Uterine smooth muscle cell (primary cell): ENCODE data around the gene MIGA1. TPM values are rescaled to one million over a fixed set of nuclear protein-coding genes. Genes with fewer than 3 reads are reported as not detected.

Source experiments
- total RNA-seq: library from RNA; depleted of rRNA; stranded (reverse); fragments of >200 nt; gene quantifications from 2 replicates; pipeline ENCODE4 v1.2.3, GENCODE V29; 2014

Gene MIGA1, protein sequence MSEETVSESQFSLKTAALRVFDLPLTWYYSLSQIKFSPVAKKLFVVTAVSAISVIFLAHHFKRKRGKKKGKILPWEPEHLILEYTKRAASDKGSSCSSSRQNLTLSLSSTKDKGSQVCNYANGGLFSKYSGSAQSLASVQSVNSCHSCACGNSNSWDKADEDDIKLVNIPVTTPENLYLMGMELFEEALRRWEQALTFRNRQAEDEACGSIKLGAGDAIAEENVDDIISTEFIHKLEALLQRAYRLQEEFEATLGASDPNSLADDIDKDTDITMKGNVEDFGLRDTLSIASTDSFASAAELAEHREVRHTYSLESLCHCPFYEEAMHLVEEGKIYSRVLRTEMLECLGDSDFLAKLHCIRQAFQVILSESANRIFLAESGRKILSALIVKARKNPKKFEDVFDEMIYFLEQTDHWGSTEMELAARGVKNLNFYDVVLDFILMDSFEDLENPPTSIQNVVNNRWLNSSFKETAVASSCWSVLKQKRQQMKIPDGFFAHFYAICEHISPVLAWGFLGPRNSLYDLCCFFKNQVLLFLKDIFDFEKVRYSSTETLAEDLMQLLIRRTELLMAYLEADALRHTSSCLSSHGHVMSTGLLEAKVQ
- 13.2 and 16.4 TPM in 2 replicates for total RNA-seq

DNA sequence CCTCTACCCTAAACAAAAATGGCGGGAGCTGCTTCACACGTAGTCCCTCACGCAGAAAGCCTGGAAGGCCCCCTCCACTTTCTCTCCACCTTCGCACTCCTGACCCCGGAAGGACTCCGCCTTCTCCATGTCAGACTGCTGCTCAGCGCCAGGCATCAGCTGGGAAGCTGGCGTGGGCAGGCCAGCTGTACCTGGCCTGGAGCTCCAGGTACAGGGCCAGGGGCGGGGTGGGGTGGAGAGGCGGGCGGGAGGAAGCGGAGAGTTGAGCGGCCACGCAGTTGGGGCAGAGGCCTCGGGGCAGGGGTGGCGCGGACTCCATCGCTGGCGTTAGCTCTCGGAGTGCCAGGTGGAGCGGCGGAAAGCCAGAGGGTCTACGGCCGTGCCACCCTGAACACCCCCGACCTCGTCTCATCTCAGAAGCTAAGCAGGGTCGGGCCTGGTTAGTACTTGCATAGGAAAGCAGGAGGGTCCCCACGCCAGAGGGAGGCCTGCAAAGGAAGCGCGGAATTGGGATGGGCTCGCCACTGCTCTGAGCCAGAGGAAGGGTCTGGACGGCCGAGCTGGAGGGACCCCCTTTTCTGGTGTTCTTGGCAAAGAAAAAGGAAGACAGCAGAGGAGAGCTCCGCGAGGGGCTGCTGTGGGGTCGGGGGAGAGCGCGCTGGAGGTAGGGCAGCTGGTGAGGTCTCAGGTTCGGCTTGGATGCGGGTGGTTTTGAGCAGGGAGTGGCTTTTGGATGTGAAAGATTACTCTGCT lies at the start of gene MIGA1:
TSS of gene MIGA1 (plus strand) at position 121 of the 753 bp plus-strand sequence. CDS start 3,604 bp downstream, outside the sequence.

DNA sequence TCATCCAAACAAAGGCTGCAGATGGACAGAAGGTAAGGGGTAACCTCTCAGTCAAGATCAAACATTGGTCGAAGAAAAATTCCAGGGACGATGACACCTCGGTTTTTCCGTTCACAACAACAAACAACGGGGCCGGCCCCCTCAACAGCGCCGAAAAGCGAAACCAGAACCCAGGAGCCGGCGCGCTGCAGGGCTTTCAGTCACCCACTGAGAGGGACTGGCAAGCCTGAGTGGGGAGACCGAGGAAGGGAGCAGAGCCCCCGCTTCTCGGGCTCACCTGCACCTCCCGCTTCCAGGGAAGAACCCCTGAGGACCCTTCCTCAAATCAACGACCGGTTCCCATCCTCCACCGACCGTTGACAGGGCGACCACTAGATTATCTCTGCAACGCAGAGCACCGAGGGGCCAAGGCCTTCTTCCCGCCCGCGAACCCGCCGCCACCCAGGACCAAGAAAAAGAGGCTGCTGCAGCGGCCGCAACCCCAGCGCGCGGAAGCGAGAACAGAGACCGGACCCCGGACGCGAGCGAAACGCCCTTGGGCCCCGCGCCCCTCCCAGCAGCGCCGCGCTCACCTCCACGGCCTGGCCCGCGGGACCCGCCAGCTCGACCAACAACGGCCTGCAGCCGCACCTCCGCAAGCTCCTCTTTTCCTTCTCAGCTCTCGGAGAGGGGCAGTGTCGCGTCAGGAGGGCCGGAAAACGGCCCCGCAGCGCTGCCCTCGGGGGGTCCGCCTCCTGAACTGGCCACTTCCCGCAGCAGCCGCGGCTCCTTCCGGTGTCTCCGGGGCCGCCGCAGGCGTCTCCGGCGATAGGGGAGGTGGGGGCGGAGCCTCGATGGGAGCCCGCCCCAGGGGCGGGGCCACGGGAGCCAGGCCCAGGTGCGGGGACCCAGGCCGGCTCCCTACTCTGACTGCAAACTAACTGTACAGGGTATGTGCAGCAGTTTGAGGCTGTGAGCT lies 20.1 kb upstream of the MIGA1 start, which contains the start of gene USP33:
TSS of gene USP33 (minus strand) at position 782 of the 958 bp plus-strand sequence. CDS start 18,155 bp downstream, outside the sequence.

DNA sequence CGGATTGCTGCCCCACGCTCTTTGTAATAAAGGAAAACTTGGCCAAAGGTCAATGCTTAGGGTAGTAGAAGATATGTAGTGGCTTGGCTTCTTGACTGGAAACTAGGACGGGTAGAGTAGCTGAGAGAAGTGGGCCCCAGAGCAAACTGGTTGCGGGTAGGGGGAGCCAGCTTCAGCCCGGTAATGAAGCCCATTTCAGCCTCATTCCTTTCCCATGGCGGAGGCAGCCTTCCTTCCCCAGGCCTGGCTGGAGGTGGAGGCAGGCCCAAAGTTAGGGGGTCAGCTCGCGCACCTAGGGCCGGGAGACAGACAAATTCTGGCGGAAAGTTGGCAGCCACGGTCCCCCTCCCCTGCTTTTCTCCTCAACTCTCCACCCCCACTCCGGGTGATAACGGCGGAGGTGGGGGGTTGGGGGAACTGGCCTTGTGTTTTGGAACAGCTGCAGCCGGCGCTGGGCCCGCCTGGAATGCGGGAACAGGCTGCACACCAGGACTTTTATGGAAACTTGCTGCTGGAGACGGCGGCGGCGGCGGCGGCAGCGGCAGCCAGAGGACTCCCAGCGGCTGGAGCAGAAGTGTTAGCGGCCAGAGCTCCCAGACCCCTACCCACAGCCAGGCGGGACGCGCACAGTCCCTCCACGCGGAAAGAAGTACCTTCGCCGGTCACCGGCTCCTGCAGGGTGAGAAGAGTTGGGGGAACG lies 108.8 kb downstream of the MIGA1 start, which contains the start of gene NEXN:
TSS of gene NEXN (plus strand) at position 544 of the 700 bp plus-strand sequence. CDS start 27,483 bp downstream, outside the sequence.

Other genes starting within 250 kb of the MIGA1 start
- 98.3 and 108 TPM in 2 replicates for gene ZZZ3, start 97.0 kb upstream of the MIGA1 start, total RNA-seq
- gene USP33, start 19.8 kb upstream of the MIGA1 start, total RNA-seq = 92.5 and 93.6 TPM in 2 replicates
- gene NEXN, start 109.0 kb downstream of the MIGA1 start, total RNA-seq = 13.5 and 16.0 TPM in 2 replicates
- 111 and 172 TPM in 2 replicates for gene FUBP1, start 199.4 kb downstream of the MIGA1 start, total RNA-seq
- 37.6 and 40.8 TPM in 2 replicates for gene DNAJB4, start 225.3 kb downstream of the MIGA1 start, total RNA-seq